AG04450 (cell line): ENCODE data around the gene ZNF827. TPM values are rescaled to one million over a fixed set of nuclear protein-coding genes. Genes with fewer than 3 reads are reported as not detected.

ENCODE experiments used
- CTCF ChIA-PET: fragments of 300-600, 350-600 bp; formaldehyde crosslinking; extraction: SDS; loops from one replicate; lab custom pipeline; 2022; ENCODE audit warnings: antibody characterized with exemption, inconsistent platforms; lab: Charles Lee
- POLR2A ChIA-PET: fragments of 350-600 bp; formaldehyde crosslinking; extraction: SDS; loops from one replicate; lab custom pipeline; 2021; ENCODE audit warnings: antibody characterized with exemption, inconsistent platforms; lab: Yijun Ruan, JAX
- DNase-seq: peaks from one replicate; pipeline ENCODE4 v3.0.0-alpha.2; 2011; ENCODE audit warnings: low read depth, low spot score
- H3K27ac ChIP-seq: one replicate; pipeline ENCODE4 v1.5.1; 2012; ENCODE audit warnings: low read depth, low read length, control low read depth
- H3K27me3 ChIP-seq: one replicate; pipeline ENCODE4 v1.6.0; 2012; ENCODE audit warnings: low read length; ENCODE audit not compliant: control insufficient read depth, insufficient read depth
- H3K4me3 ChIP-seq: 2 replicates; pipeline ENCODE4 v1.5.1; 2011; ENCODE audit warnings: mild to moderate bottlenecking, low read depth, low read length, control low read depth
- H3K9me3 ChIP-seq: 2 replicates; pipeline ENCODE4 v1.5.1; 2012; ENCODE audit warnings: low read length; ENCODE audit not compliant: control insufficient read depth, insufficient read depth
- CTCF ChIP-seq: IDR thresholded peaks from 2 replicates; pipeline ENCODE4 v1.5.1; 2011; ENCODE audit warnings: low read depth, low read length, control low read depth, inconsistent platforms
- polyA plus RNA-seq: library from polyadenylated mRNA; depleted of rRNA; stranded (reverse); fragments of >200 nt; gene quantifications from 2 replicates; pipeline ENCODE4 v1.2.3, GENCODE V29; 2011

ZNF827 gene
- polyA plus RNA-seq, 1 experiment: 9.8 TPM

- Histone ChIP-seq H3K27ac (no peak overlapping the region), H3K27me3 (no peaks in the 10 kb centered on the region), H3K4me3 (no peak overlapping the region), H3K9me3 (no peaks in the 10 kb centered on the region)
- POLR2A ChIA-PET: no interaction called here
- no peak for TF ChIP-seq CTCF
- CTCF ChIA-PET: interaction anchor here (0.6 kb wide), 1 partner anchor 172 kb away, joined by 9 read pairs; no protein-coding TSS in a partner anchor
- DNase-seq: no peak
Measured at GRCh38 chr4:145934434-145935047, 4.1 kb downstream of the ZNF827 start.

DNA sequence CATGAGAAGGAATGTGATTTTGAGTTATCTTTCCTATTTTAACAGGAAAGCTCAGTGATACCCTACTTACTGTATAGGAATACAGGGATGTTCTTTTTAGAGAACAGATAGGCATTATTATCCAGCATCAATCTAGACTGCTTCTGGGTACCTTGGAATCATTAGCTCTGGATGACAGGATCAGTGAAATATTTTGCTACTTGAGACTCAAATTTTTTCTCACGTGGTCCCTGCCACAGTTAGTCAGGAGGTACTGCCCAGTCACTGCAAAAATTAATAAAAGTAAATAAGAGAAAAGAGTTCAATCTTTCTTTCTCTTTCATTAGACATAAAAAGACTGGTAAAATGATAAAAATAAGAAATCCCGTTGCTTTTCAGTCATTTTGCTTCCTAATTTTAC is 5.5 kb downstream of the ZNF827 start:
- no peaks in the 10 kb centered on the region for H3K27me3 ChIP-seq
- POLR2A ChIA-PET: no interaction called here
- no peak overlapping the region for H3K27ac ChIP-seq
- CTCF ChIA-PET: interaction anchor here (0.6 to 1.2 kb wide), 5 partner anchors 10 to 716 kb away, joined by 3 to 4 read pairs (median 3); no protein-coding TSS in a partner anchor
- no peak overlapping the region for H3K4me3 ChIP-seq
- no peak for DNase-seq
- H3K9me3 ChIP-seq: no peaks in the 10 kb centered on the region
- no peak for TF ChIP-seq CTCF

GRCh38 chr4:145931403-145931802 is 7.2 kb downstream of the ZNF827 start:
- CTCF ChIA-PET: interaction anchor here (1.2 kb wide), 1 partner anchor 164 kb away, joined by 3 read pairs; no protein-coding TSS in a partner anchor
- POLR2A ChIA-PET: interaction anchor here (0.5 kb wide), 1 partner anchor 18 kb away, joined by 3 read pairs; no protein-coding TSS in a partner anchor

GRCh38 chr4:145930592-145930991 is 8.0 kb downstream of the ZNF827 start:
- H3K27me3 ChIP-seq: no peaks in the 10 kb centered on the region
- H3K4me3 ChIP-seq: no peak overlapping the region
- DNase-seq: no peak
- CTCF ChIA-PET: interaction anchor here (0.6 to 1.2 kb wide), 2 partner anchors 120 to 165 kb away, joined by 3 to 4 read pairs; no protein-coding TSS in a partner anchor
- no peaks in the 10 kb centered on the region for H3K9me3 ChIP-seq
- POLR2A ChIA-PET: interaction anchor here (0.7 kb wide), 1 partner anchor 35 kb away, joined by 3 read pairs; no protein-coding TSS in a partner anchor
- TF ChIP-seq CTCF: no peak
- H3K27ac ChIP-seq: no peak overlapping the region

More at GRCh38 chr4:145931403-145931802, 7.2 kb downstream of the ZNF827 start:
- TF ChIP-seq CTCF: no peak
- Histone ChIP-seq H3K4me3 (no peak overlapping the region), H3K27ac (no peak overlapping the region), H3K9me3 (no peaks in the 10 kb centered on the region), H3K27me3 (no peaks in the 10 kb centered on the region)
- no peak for DNase-seq

DNA sequence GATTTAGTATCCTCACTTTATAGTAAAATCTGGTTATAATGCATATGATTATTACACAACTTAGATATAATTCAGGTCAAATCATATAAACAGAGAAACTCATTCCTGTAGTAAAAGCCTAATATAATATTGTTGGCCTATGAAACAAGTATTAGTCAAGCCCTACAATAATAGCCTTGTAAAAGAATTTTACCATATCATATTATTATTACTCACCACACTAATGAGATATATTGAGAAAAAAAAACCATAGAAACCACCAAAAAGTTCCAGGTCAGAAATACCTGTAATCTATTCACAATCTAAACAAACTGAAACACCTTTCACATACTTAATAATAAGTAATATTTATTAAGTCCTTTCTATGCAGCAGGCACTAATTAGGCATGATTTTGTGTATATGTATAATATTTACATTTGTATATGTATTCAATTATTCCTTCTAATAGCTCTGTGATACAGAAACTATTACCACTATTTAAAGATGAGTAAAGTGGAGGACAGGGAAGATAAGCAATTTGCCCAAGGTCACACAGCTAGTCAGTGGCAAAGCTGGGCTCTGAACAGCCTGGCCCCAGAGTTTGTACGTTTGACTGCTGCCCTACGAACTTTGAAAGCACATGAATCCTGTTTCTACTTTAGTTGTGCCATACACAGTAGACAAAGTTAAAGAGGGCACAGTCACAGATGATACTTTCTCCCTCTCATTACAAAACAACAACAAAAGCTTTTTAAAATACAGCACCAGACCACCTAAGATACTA is 9.0 kb downstream of the ZNF827 start:
- DNase-seq: no peak
- ChIA-PET CTCF (interaction anchor here (0.6 kb wide), 1 partner anchor 119 kb away, joined by 4 read pairs; no protein-coding TSS in a partner anchor), POLR2A (interaction anchor here (0.6 kb wide), 1 partner anchor 9 kb away, joined by 6 read pairs; no protein-coding TSS in a partner anchor)
- Histone ChIP-seq H3K4me3 (no peak overlapping the region), H3K9me3 (no peaks in the 10 kb centered on the region), H3K27ac (no peak overlapping the region), H3K27me3 (no peaks in the 10 kb centered on the region)
- TF ChIP-seq CTCF: no peak
